ENCODE data around the gene CCNQ. TPM values are rescaled to one million over a fixed set of nuclear protein-coding genes. Genes with fewer than 3 reads are reported as not detected.
"Not testable (repeated sequence)": the region's sequence is repeated elsewhere in the genome, so short reads cannot be mapped to it uniquely, and the experiment has no call there.

Gene CCNQ
- total RNA-seq, 1 donor from 2014 or later: 25.4 TPM

DNA sequence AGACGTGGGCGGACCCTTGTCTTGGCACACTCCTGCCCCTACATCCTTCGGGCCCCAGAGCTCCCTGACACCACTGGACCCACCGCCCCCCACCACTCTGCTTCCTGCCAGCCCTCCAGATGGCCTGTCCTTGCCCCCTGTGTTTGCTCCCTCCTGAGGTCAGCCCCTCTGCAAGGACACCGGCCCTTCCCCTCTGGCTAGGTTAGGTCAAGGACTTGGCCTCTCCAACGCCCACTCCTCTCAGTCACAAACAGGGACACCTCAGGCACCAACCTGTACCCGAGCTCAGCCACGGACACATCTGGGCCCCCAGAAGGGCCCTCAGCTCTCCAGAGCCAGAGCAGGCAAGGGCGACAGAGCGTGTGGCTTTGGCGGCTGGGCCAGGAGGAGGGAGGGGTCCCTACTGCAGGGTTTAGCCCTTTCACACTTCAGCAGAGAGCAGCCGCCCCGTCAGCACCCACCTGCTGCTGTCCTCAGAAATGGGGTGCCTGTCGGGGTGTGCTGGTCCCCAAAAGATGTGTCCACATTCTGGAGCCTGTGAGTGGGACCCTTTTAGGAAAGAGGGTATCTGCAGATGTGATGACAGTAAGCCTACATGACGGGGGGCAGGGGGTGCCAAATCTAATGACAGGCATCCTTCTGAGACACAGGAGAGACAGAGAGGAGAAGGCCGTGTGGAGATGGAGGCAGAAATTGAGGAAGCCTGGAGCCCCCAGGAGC is 24.5 kb upstream of the CCNQ start:
- intact Hi-C loops (cut with micrococcal nuclease): no loop called here

DNA sequence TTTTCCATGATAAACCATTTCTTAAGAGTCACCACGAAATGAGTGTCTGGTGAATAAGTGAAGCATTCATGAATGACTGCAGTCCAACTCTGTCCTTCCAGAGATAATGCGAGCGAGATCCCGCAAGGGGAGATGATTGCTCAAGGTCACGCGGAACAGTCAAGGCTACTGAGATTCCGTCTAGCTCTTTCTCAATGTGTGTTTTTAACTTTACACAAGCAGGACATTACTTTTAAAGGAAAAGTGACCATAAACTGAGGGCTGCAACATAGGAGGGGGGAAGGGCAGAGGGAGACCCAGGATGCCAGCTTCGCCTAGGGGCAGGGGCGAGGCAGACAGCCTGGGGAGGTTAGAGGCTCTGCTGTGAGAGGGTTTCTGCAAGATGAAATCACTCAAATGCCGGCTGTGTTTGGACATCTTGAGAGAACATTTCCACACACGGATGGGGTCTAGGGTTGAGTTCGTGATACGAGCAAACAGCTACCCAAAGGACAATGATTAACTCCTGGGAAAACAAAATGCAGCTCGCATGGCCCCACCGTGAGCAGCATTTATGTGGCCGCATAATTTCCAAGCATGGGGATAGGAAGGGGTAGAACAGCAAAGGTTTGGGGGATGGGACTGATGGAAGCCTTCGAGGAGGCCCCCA is 23.8 kb upstream of the CCNQ start:
- intact Hi-C loops (cut with micrococcal nuclease): no loop called here

- intact Hi-C loops (cut with micrococcal nuclease): no loop called here
These were observed 23.1 kb upstream of the CCNQ start for GRCh38 chrX:153621949-153622598.

DNA sequence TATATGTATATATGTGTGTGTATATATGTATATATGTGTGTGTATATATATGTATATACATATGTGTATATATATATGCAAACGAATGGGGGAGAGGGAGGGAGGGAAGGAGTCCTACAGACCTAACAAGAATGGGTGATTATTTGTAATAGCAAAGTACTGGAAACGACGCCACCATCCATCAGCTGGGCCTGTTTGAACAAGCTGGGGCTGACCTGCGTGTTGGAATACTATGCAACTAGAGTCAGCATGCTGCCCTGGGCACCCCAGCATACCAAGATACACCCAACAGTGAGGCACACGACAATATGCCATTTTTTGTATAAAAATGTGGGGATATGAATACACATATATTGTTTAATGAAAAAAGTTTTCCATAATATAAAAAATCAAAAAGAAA is 21.6 kb upstream of the CCNQ start:
- intact Hi-C loops (cut with micrococcal nuclease): no loop called here

GRCh38 chrX:153614818-153615217 is 15.9 kb upstream of the CCNQ start:
- intact Hi-C loops (cut with micrococcal nuclease): no loop called here

DNA sequence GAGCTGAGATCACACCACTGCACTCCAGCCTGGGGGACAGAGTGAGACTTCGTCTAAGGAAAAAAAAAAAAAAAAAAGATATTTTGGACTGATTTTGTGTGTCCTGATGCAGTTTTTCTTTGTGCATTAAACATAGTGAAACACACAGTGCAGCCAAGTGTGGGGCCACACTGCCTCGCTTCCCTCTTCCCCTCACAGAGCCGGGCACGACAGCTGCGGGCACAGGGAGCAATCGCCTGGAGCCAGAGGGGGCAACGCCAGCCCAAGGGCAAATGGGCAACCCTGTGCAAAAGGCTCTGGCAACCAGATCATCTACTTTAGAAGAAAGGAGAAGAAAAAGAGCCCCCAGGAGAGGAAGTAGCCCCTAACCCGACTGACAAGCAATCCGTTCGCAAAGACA is 13.5 kb upstream of the CCNQ start:
- intact Hi-C loops (cut with micrococcal nuclease): no loop called here

DNA sequence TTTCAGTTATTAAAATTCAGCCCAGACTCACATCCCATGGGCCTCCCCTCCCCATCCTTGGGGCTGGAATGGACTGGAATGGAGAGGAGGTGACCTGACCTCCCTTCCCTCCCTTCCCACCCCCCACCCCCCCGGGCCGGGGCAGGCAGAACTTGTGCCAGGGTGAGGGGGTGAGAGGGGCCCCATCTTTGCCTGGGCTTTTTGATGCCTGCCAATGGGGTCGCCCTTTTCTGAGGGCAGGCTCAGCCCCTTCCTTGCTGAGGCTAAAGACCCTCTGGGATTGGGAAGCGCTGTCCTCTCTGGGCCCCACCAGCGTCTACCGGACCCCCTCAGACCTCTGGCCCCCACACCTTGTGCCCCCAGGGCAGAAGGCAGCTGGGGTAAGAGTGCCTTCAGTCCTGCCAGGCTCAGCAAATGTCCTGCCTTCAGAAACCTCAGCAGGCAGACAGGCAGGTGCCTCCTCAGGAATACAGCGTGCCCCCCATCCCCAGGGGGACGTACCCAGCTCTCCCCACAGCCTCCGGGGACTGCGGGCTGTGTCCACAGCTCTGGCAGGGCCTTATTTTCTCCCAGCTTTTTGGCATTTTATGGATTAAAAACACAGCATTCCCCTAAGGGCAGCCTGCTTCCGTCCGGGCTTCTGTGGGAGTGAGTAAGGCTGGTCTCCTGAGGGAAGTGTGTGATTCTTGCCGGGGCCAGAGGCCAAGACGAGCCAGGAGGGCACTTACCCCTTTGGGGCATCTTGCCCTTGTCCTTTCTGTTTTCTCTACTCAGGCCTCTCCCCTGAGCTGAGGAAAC is 12.6 kb upstream of the CCNQ start:
- intact Hi-C loops (cut with micrococcal nuclease): loop anchor here (2.0 kb wide), 1 partner anchor 57 kb away; no protein-coding TSS in a partner anchor

DNA sequence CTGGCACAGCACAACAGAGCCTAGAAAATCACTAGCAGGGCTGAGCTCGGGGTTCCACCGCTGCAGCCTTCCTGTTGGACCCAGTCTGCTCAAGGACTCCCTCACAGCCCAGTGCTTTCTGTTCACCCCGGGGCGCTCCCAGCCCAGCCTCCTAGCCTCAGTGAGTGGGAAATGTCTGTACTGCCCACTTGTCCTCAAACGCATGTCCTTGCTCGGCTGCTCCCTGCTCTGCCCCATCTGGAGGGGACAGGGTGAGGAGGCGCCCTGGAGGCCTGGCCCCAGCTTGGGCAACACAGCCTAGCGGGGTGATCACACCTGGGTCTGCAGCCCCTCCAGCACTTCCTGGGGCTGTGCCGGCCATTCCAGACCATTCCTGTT is 11.9 kb upstream of the CCNQ start:
- intact Hi-C loops (cut with micrococcal nuclease): loop anchor here (2.0 kb wide), 1 partner anchor 58 kb away; no protein-coding TSS in a partner anchor

DNA sequence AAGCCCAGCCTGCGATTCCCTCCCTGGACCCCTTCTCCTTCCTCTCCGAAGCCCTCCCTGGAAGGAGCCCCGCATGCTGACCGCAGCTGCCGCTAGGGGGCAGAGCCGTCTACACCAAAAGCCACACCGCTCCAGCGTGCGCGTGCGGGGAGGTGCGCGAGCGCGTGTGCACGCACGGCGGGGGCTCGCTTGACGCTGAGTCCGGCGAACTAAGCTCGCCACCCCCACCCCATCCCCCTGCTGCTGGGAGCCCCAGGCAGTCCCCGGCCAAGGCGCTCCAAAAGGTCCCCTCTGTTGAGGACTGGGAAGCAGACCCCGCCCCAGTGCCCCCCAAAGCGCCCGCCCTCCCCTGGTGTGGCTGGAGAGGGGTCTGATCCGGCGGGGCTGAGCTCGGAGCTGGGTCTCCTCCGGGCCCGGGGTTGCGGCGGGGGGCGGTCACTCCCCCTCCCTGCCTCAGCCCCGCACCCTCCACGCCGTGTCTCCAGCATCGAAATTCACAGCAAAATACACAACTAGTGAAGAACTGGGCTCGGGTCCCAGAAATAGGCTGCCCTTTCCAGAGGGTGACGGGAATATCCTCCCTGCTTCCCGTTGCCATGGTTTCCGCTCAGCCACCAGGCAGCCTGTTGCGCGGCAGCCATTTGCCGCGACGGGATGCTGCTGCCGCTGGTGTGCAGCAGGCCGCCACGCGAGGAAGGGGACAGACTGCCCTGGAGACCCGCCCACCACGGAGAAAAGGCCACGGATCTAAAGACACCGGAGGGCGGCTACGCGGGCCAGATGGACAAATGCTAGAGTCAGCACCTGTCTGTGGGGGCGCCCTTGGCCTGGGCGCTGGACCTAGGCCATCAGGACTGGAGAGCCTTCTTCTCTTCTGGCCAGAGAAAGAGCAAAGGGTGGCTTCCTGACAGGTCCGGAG is 11.2 kb upstream of the CCNQ start:
- intact Hi-C loops (cut with micrococcal nuclease): loop anchor here (2.0 kb wide), 1 partner anchor 59 kb away; no protein-coding TSS in a partner anchor

DNA sequence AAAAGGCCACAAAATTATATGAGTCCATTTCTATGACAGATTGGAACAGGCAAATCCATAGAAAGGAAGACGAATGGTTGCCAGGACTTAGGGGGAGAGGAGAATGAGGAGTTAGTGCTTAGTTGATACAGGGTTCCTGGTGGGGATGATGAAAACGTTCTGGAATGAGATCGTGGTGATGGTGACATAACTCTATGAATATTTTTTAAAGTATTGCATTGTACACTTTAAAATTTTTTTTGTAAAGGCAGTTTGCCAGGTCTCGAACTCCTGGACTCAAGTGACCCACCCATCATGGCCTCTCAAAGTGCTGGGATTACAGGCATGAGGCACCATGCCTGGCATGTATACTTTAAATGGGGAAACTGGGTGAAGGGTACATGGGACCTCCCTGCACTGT is 9.9 kb upstream of the CCNQ start:
- intact Hi-C loops (cut with micrococcal nuclease): no loop called here

DNA sequence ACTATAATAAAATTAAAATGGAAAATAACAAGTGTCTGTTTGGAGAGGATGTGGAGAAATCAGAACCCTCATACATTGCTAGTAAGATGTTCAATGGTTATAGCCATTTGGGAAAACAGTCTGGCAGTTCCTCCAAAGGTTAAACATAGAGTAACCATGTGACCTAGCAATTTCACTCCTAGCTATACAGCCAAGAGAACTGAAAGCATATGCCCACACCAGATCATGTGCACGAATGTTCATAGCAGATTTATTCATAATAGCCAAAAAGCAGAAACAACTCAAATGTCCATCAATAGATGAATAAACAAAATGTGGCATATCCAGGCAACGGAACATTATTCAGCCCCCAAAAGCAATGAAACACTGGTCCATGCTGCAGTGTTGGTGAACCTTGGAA is 9.4 kb upstream of the CCNQ start:
- intact Hi-C loops (cut with micrococcal nuclease): no loop called here

DNA sequence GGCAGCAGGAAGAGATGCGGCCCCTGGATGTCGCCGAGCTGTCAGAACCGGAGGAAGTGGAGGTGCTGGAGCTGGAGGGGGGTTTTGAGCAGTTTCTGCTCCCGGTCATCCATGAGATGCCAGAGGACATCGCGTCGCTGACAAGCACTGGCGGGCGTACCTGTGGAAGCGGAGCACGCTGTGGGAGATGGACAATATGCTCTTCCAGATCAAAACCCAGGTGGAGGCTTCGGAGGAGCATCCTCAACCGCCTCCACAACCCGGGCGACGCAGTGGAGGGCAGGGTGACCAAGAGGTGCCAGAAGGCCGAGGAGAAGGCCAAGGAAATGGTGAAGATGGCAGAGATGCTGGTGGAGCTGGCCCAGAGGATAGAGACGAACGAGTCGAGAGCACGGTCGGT is 7.6 kb upstream of the CCNQ start:
- intact Hi-C loops (cut with micrococcal nuclease): no loop called here

DNA sequence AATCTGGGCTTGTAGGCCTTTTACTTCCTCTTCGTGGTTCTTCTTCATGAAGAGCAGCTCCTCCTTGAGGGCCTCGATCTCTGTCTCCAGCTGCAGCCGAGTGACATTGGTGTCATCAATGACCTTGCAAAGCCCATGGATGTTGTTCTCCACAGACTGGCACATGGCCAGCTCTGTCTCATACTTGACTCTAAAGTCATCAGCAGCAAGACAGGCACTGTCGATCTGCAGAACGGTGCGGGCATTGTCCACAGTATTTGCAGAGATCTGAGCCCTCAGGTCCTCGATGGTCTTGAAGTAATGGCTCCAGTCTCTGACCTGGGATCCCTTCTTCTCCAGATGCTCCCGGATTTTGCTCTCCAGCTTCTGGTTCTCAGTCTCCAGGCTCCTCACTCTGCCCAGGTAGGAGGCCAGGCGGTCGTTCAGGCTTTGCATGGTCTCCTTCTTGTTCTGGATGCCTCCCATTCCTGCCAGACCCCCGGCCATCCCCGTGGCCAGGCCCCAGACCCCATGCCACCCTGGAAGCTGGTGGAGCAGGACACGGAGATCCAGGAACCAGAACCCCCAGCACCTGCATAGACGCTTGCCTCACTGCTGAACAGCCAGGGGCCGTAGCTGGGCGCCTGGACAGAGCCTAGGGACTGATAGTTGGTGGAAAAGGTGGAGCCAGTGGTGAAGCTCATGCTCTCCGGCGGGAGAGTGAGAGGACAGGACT is 5.9 kb upstream of the CCNQ start:
- intact Hi-C loops (cut with micrococcal nuclease): not testable (repeated sequence)

GRCh38 chrX:153603131-153603656 is 4.3 kb upstream of the CCNQ start:
- intact Hi-C loops (cut with micrococcal nuclease): no loop called here

GRCh38 chrX:153602601-153603000 is 3.7 kb upstream of the CCNQ start:
- intact Hi-C loops (cut with micrococcal nuclease): no loop called here

DNA sequence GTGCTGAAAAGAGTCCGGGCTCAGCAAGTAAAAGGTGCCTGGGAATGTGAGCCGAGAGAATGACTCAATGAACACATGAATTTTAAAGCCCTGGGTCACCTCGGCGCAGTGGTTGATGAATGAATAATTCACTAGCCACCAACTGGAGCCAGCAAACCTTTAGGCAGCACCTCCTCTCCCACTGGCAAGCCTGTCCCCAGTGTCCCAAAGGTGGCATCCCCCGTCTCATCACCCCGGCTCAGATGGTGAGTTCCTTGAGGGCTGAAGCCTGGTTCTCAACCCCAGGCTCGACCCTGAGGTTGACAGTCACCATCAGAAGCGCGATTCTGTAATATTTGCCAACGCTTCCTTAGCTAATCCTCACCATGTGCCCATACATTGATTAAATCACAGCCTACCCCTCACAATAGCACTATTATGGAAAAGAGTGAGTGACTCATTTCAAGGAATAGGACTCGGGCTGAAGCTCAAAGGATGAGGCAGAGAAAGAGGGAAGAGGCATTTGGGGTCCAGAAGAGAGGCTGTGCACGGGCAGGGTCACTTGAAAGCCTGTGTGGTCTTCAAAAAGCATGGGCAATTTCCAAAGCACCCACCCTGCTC is 2.7 kb upstream of the CCNQ start:
- intact Hi-C loops (cut with micrococcal nuclease): no loop called here

GRCh38 chrX:153600921-153601320 is 2.0 kb upstream of the CCNQ start:
- intact Hi-C loops (cut with micrococcal nuclease): no loop called here

DNA sequence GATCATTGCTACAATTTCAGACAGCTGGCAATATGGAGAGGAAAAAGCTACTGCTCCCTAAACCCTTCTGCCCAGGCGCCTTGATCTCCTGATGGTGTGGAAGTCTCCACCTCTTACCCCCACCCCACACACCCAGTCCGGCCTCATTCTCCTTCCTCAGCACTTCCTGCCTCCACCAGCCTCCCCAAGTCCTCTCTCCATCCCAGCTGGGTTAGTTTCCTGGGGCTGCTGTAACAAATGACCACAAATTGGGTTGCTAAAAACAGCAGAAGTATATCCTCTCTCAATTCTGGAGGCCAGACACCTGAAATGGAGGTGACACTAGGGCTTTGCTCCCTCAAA is 1.1 kb upstream of the CCNQ start:
- intact Hi-C loops (cut with micrococcal nuclease): no loop called here
